ENCODE data around the gene PLCD1. TPM values are rescaled to one million over a fixed set of nuclear protein-coding genes. Genes with fewer than 3 reads are reported as not detected.

Gene PLCD1
- total and polyA plus RNA-seq, 2 of the 13 experiments (the other 11 are each of a cell fraction or from before 2014, with no cell fraction given): 10.1 to 12.4 TPM

DNA sequence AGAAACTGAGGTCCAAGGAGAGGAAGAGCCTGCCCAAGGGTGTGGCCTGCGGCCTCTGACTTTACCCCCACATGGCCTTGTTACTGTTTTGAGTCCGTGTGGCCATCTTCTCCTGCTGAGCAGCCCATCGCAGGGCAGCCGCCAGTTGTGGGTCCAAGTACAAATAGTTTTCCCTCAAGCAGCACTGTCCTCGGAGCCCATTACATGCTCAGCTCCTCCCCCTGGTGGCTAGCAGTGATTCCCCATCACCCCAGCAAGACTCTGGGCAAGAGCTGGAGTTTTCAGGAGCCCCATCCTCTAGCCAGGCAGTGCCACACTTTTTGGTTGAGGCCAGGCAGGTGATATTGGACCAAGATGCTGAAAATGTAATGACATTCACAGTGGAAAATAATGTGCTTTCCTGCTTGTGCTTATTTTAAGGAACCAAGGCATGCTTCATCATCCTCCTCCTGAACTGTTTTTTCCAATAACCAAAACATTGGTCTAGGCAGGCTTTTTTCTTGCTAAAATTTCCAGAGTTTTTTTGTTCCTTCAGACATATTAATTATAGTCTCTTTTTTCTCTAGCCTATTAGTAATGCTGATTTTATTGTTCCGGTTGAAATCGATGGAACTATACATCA, 62.1 kb downstream of the PLCD1 start:
- in situ Hi-C loops (cut with HindIII; ENCODE audit: extremely low pct_ligation_motif_present, low pct_unique_long_range_greater_than_20kb): loop anchor here (5.0 kb wide), 1 partner anchor 110 kb away; no protein-coding TSS in a partner anchor
- Histone ChIP-seq H3K36me3 (replicated peaks in 1 of 2; ENCODE audit: control insufficient read depth in 1 of 2, insufficient read depth in 2 of 2, low read length in 2 of 2) (peaks cover 20 to 60% of the 10 kb centered on the region in 2 experiments), H3K4me1 (ENCODE audit: insufficient read depth, low read length) (peaks cover 51% of the 10 kb centered on the region), H3K9ac (ENCODE audit: insufficient read depth, low read depth, low read length) (no peak overlapping the region), H3K27me3 (ENCODE audit: control insufficient read depth in 1 of 2, insufficient read depth in 2 of 2, low read length in 2 of 2) (no peaks in the 10 kb centered on the region), H3K27ac (ENCODE audit: extremely low read length, insufficient read depth, low read length) (no peak overlapping the region), H3K79me2 (ENCODE audit: insufficient read depth, low read length) (peaks cover 3% of the 10 kb centered on the region), H4K20me1 (ENCODE audit: insufficient read depth, low read length) (no peaks in the 10 kb centered on the region), H3K4me2 (ENCODE audit: low read depth, low read length) (no peak overlapping the region), H2AFZ (ENCODE audit: low read length) (no peak overlapping the region), H3K9me3 (ENCODE audit: low read length) (no peaks in the 10 kb centered on the region), H3K4me3 (replicated peaks in 1 of 3; ENCODE audit: insufficient read depth in 1 of 3, low read depth in 2 of 3, low read length in 3 of 3) (no peak overlapping the region)
- 69% methylated on average over 5 of the region's 7 CpGs for WGBS (ENCODE audit: low lambda C conversion rate)
- DNase-seq (ENCODE audit: low spot score): peak; percentile 56
- ATAC-seq: peak; percentile 83
- ChIA-PET CTCF (ENCODE audit: low intra/inter-chr PET ratio, low total read pairs) (interaction anchor here (0.6 to 5.3 kb wide), 6 partner anchors 57 to 115 kb away, joined by 3 to 59 read pairs (median 4); no protein-coding TSS in a partner anchor), POLR2A (interaction anchor here (0.8 to 2.1 kb wide), 5 partner anchors 34 to 111 kb away, joined by 3 to 18 read pairs (median 3); no protein-coding TSS in a partner anchor)
- intact Hi-C loops (cut with micrococcal nuclease; ENCODE audit: unreplicated experiment): loop anchor here (1.0 kb wide), 1 partner anchor 112 kb away; no protein-coding TSS in a partner anchor
- FAIRE-seq: peak; percentile 84
- no TSS peak for BruUV-seq (replicated peaks)
- TF ChIP-seq, protein P1, sequence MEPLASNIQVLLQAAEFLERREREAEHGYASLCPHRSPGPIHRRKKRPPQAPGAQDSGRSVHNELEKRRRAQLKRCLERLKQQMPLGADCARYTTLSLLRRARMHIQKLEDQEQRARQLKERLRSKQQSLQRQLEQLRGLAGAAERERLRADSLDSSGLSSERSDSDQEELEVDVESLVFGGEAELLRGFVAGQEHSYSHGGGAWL (CRISPR knock-in tag; IDR thresholded peaks at IDR 0.05): no peak
- no peak for TF ChIP-seq MBD4 (IDR thresholded peaks at IDR 0.05; ENCODE audit: borderline replicate concordance, low read length)
- TF ChIP-seq ZMYM2 (CRISPR knock-in tag; IDR thresholded peaks at IDR 0.05): no peak
- TF ChIP-seq ZNF274 (CRISPR knock-in tag; IDR thresholded peaks at IDR 0.05): peak; percentile 36; the same call in 1 of the 2 replicates
- no peak for TF ChIP-seq HNRNPK (IDR thresholded peaks at IDR 0.05; ENCODE audit: low read depth, low read length, poor library complexity, severe bottlenecking)
- TF ChIP-seq, protein P2, sequence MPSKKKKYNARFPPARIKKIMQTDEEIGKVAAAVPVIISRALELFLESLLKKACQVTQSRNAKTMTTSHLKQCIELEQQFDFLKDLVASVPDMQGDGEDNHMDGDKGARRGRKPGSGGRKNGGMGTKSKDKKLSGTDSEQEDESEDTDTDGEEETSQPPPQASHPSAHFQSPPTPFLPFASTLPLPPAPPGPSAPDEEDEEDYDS (CRISPR knock-in tag; IDR thresholded peaks at IDR 0.05): no peak
- no peak for TF ChIP-seq GPN1 (CRISPR knock-in tag; IDR thresholded peaks at IDR 0.05; ENCODE audit: borderline replicate concordance)
- TF ChIP-seq ZNF350 (CRISPR knock-in tag; IDR thresholded peaks at IDR 0.05; ENCODE audit: borderline replicate concordance, low read depth): 0 out of 2 replicates have a peak, but pooled peaks have one; percentile 15
- TF ChIP-seq, protein P3, sequence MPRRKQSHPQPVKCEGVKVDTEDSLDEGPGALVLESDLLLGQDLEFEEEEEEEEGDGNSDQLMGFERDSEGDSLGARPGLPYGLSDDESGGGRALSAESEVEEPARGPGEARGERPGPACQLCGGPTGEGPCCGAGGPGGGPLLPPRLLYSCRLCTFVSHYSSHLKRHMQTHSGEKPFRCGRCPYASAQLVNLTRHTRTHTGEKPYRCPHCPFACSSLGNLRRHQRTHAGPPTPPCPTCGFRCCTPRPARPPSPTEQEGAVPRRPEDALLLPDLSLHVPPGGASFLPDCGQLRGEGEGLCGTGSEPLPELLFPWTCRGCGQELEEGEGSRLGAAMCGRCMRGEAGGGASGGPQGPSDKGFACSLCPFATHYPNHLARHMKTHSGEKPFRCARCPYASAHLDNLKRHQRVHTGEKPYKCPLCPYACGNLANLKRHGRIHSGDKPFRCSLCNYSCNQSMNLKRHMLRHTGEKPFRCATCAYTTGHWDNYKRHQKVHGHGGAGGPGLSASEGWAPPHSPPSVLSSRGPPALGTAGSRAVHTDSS (CRISPR knock-in tag; conservative IDR thresholded peaks at IDR 0.05): no peak
- peak; percentile 50 for TF ChIP-seq YY1 (IDR thresholded peaks at IDR 0.05; ENCODE audit: insufficient read depth, insufficient replicate concordance, low read depth, low read length)
- no peak for TF ChIP-seq ZNF879 (CRISPR knock-in tag; IDR thresholded peaks at IDR 0.05)
- no peak for TF ChIP-seq ZNF563 (CRISPR knock-in tag; IDR thresholded peaks at IDR 0.05)
- TF ChIP-seq ZNF335 (CRISPR knock-in tag; IDR thresholded peaks at IDR 0.05): no peak
- TF ChIP-seq, protein P4, sequence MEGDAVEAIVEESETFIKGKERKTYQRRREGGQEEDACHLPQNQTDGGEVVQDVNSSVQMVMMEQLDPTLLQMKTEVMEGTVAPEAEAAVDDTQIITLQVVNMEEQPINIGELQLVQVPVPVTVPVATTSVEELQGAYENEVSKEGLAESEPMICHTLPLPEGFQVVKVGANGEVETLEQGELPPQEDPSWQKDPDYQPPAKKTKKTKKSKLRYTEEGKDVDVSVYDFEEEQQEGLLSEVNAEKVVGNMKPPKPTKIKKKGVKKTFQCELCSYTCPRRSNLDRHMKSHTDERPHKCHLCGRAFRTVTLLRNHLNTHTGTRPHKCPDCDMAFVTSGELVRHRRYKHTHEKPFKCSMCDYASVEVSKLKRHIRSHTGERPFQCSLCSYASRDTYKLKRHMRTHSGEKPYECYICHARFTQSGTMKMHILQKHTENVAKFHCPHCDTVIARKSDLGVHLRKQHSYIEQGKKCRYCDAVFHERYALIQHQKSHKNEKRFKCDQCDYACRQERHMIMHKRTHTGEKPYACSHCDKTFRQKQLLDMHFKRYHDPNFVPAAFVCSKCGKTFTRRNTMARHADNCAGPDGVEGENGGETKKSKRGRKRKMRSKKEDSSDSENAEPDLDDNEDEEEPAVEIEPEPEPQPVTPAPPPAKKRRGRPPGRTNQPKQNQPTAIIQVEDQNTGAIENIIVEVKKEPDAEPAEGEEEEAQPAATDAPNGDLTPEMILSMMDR (CRISPR knock-in tag; IDR thresholded peaks at IDR 0.05): peak; percentile 88
- TF ChIP-seq ZNF556 (CRISPR knock-in tag; IDR thresholded peaks at IDR 0.05; ENCODE audit: borderline replicate concordance): peak; percentile 54; the same call in 1 of the 2 replicates
- TF ChIP-seq, protein P5, sequence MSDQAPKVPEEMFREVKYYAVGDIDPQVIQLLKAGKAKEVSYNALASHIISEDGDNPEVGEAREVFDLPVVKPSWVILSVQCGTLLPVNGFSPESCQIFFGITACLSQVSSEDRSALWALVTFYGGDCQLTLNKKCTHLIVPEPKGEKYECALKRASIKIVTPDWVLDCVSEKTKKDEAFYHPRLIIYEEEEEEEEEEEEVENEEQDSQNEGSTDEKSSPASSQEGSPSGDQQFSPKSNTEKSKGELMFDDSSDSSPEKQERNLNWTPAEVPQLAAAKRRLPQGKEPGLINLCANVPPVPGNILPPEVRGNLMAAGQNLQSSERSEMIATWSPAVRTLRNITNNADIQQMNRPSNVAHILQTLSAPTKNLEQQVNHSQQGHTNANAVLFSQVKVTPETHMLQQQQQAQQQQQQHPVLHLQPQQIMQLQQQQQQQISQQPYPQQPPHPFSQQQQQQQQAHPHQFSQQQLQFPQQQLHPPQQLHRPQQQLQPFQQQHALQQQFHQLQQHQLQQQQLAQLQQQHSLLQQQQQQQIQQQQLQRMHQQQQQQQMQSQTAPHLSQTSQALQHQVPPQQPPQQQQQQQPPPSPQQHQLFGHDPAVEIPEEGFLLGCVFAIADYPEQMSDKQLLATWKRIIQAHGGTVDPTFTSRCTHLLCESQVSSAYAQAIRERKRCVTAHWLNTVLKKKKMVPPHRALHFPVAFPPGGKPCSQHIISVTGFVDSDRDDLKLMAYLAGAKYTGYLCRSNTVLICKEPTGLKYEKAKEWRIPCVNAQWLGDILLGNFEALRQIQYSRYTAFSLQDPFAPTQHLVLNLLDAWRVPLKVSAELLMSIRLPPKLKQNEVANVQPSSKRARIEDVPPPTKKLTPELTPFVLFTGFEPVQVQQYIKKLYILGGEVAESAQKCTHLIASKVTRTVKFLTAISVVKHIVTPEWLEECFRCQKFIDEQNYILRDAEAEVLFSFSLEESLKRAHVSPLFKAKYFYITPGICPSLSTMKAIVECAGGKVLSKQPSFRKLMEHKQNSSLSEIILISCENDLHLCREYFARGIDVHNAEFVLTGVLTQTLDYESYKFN (CRISPR knock-in tag; conservative IDR thresholded peaks at IDR 0.05): peak; percentile 24; the same call in 1 of the 2 replicates

Measured in HepG2 (cell line).